Tibial nerve (tissue), 3 donors: ENCODE measurements around the gene ATXN10.

ENCODE experiments used
- CTCF ChIP-seq, 5 experiments: fragments of 200-600 bp in 3 of 5; fragments of 450-650 bp in 2 of 5; sonication (generic) in 3 of 5; IDR thresholded peaks; one replicate each; pipeline ENCODE4 v1.5.1; 2016 to 2019; ENCODE audit warnings: antibody characterized with exemption in 5 of 5, mild to moderate bottlenecking in 3 of 5, moderate library complexity in 2 of 5
- POLR2A ChIP-seq, 2 donors: fragments of 450-650 bp; IDR thresholded peaks; one replicate each; pipeline ENCODE4 v1.6.1; 2017; ENCODE audit warnings: antibody characterized with exemption in 2 of 2, mild to moderate bottlenecking in 2 of 2, moderate library complexity in 2 of 2

DNA sequence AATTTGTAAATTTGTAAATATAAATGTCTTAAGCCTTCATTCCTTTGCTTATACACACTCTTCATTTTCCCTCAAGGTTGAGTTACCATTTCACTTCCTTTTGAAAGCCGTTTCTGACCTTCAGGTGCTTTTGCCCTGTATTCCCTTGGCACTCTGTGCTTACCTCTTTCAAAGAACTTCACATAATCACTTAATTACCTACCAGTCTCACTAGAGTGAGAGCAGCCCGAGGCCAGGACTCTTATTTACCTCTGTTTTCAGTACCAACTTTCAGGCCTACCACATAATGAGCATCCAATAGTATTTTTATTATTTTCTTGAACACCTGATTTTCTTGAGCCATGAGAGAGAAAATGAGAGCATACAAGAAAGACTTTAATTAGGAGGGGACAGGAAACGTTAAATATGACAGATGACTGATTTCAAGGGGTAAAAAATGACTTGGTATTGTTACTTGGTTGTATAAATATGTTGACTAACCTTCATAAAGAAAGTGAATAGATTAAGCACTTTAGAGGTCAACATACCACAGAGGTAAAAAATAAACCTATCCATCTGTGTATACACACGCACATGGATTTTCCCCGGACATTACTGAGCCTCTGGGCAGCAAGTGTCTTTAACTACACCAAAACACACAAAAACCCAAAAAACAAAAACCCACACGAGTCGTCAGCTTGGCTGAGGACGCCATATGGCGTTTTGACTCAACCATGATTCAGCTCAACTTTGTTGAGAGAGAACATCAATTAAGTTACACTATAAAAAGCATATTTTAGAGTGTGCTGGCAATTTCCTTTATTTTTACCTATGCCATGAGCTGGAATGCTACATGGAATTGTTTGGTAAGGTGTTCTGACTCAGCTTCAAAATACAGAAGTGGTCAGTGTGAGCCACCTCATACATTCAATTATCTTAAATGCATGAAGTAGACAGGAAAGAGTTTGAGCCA is 7.6 kb downstream of the ATXN10 start:
- TF ChIP-seq CTCF (IDR thresholded peaks at IDR 0.05): no peak
- TF ChIP-seq POLR2A (IDR thresholded peaks at IDR 0.05): no peak
